K562 (cell line): ENCODE data around the gene SPDYE6. TPM values are rescaled to one million over a fixed set of nuclear protein-coding genes. Genes with fewer than 3 reads are reported as not detected.

Experiments used
- CSDE1 ChIP-seq, 2 experiments: fragments of 450-650 bp; IDR thresholded peaks; 2 replicates each; pipeline ENCODE4 v1.6.1; 2016; ENCODE audit warnings: mild to moderate bottlenecking in 1 of 2
- CUX1 ChIP-seq: fragments of 200-800 bp; sonication (Bioruptor generic); IDR thresholded peaks from 2 replicates; pipeline ENCODE4 v1.6.1; 2016; ENCODE audit warnings: missing genetic modification characterization, missing compliant biosample characterization
- FOXM1 ChIP-seq, 2 experiments: fragments of 450-650 bp in 1 of 2; sonication (generic) in 1 of 2; formaldehyde crosslinking in 1 of 2; IDR thresholded peaks; 2 replicates each; pipeline versions ENCODE4 v1.6.1 to v1.9.0; 2017 to 2022; ENCODE audit warnings: low read depth in 2 of 2, mild to moderate bottlenecking in 2 of 2, missing genetic modification reagents in 1 of 2, moderate library complexity in 1 of 2
- PHB ChIP-seq: fragments of 250-450 bp; sonication (Bioruptor Pico); IDR thresholded peaks from 2 replicates; pipeline ENCODE4 v1.5.0; 2021
- RNF2 ChIP-seq: sonication (generic); IDR thresholded peaks from 2 replicates; pipeline ENCODE4 v1.6.1; 2016
- SMARCA5 ChIP-seq: fragments of 450-650 bp; IDR thresholded peaks from 2 replicates; pipeline ENCODE4 v1.6.1; 2016
- TAL1 ChIP-seq: fragments of 450-650 bp; IDR thresholded peaks from 2 replicates; pipeline ENCODE4 v1.6.1; 2016; ENCODE audit warnings: mild to moderate bottlenecking
- ZNF318 ChIP-seq, 2 experiments: fragments of 450-650 bp; IDR thresholded peaks; 2 replicates each; pipeline ENCODE4 v1.6.1; 2016; ENCODE audit warnings: mild to moderate bottlenecking in 2 of 2, borderline replicate concordance in 1 of 2, low read depth in 1 of 2, moderate library complexity in 1 of 2
- ZNF592 ChIP-seq: fragments of 450-650 bp; IDR thresholded peaks from 2 replicates; pipeline ENCODE4 v1.6.1; 2017; ENCODE audit warnings: antibody characterized with exemption, mild to moderate bottlenecking
- polyA plus RNA-seq, 8 experiments: library from polyadenylated mRNA; depleted of rRNA in 4 of 8; stranded (reverse) in 5 of 8; unstranded in 3 of 8; fragments of >200 nt; fragmentation: Nextera tagmentation in 2 of 8; fragmentation: Illumina TruSeq in 1 of 8; extraction: Ambion mirVana in 2 of 8; extraction: Trizol in 1 of 8; gene quantifications; 2 replicates each; pipeline versions ENCODE4 v1.2.1 to v1.2.3, GENCODE V29; 2011 to 2014; ENCODE audit warnings: inconsistent platforms in 1 of 8, missing spikeins in 1 of 8
- total RNA-seq, 7 experiments: library from RNA; depleted of rRNA in 6 of 7; stranded (reverse); fragments of >200 nt in 6 of 7; fragmentation: Illumina TruSeq in 2 of 7; extraction: Trizol in 2 of 7; gene quantifications; 2 replicates each; pipeline versions ENCODE4 v1.2.1 to v1.2.3, GENCODE V29; 2011 to 2021; ENCODE audit warnings: low replicate concordance in 1 of 7

Gene SPDYE6
- total and polyA plus RNA-seq, 9 of the 15 experiments (the other 6 are each of a cell fraction or from before 2014, with no cell fraction given), result 0.24 to 0.35 TPM; not detected in 7

- TF ChIP-seq ZNF592, result no peak
- TF ChIP-seq CSDE1 (IDR thresholded peaks at IDR 0.05), result no peak
- no peak for TF ChIP-seq TAL1
- TF ChIP-seq RNF2, result no peak; the same call in 1 of the 2 replicates
- TF ChIP-seq ZNF318 (IDR thresholded peaks at IDR 0.05; ENCODE audit: borderline replicate concordance in 1 of 2, low read depth in 1 of 2), result no peak
- TF ChIP-seq PHB (CRISPR knock-in tag), result no peak
- no peak for TF ChIP-seq CUX1 (CRISPR knock-in tag)
- TF ChIP-seq SMARCA5, result no peak
- TF ChIP-seq FOXM1 (IDR thresholded peaks at IDR 0.05; ENCODE audit: low read depth), result no peak
- TF ChIP-seq FOXM1 (CRISPR knock-in tag; IDR thresholded peaks at IDR 0.05; ENCODE audit: low read depth), result no peak
Measured at GRCh38 chr7:102395873-102396709, 39.8 kb upstream of the SPDYE6 start, which contains the start of gene PRKRIP1 (continued).
